Fibroblast of the aortic adventitia (primary cell): ENCODE data around the gene PARVB. TPM values are rescaled to one million over a fixed set of nuclear protein-coding genes. Genes with fewer than 3 reads are reported as not detected.

Experiments used
- DNase-seq: peaks from one replicate; pipeline ENCODE4 v3.0.0-alpha.2; 2010; ENCODE audit warnings: low read depth
- H3K4me3 ChIP-seq: 2 replicates; pipeline ENCODE4 v1.5.1; 2011; ENCODE audit warnings: low read depth, mild to moderate bottlenecking, control low read depth, low read length, moderate library complexity
- CTCF ChIP-seq: IDR thresholded peaks from 2 replicates; pipeline ENCODE4 v1.5.1; 2011; ENCODE audit warnings: mild to moderate bottlenecking, low read length, control low read depth, inconsistent platforms; ENCODE audit not compliant: insufficient read depth
- total RNA-seq: library from RNA; depleted of rRNA; stranded (reverse); fragments of >200 nt; gene quantifications from 2 replicates; pipeline ENCODE4 v1.2.3, GENCODE V29; 2012; ENCODE audit warnings: low replicate concordance

Gene PARVB
- total RNA-seq, 1 donor, result 30.6 TPM

DNA sequence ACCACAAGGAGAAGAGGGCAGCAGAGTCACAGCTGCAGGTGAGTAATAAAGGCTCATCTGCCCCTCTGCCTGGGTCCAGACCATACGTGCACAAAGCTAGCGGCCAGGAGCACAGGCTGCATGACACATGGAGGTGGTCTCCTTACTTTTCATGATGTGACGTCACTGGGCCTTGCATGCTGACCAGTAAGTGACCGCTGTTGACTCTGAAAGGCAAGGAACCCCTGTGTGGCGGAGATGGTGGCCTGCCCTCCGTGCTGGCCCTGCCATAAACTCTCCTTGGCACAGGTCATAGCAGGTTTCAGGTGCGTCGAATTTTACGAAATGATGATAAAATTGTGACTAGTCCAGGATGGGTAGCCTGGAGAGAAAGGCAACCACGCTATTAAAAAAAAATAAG is 149.1 kb downstream of the PARVB start:
- no peak overlapping the region for H3K4me3 ChIP-seq
- DNase-seq, result no peak
- no peak for TF ChIP-seq CTCF

GRCh38 chr22:44175676-44176075 is 151.6 kb downstream of the PARVB start:
- DNase-seq, result no peak
- no peak overlapping the region for H3K4me3 ChIP-seq
- no peak for TF ChIP-seq CTCF

DNA sequence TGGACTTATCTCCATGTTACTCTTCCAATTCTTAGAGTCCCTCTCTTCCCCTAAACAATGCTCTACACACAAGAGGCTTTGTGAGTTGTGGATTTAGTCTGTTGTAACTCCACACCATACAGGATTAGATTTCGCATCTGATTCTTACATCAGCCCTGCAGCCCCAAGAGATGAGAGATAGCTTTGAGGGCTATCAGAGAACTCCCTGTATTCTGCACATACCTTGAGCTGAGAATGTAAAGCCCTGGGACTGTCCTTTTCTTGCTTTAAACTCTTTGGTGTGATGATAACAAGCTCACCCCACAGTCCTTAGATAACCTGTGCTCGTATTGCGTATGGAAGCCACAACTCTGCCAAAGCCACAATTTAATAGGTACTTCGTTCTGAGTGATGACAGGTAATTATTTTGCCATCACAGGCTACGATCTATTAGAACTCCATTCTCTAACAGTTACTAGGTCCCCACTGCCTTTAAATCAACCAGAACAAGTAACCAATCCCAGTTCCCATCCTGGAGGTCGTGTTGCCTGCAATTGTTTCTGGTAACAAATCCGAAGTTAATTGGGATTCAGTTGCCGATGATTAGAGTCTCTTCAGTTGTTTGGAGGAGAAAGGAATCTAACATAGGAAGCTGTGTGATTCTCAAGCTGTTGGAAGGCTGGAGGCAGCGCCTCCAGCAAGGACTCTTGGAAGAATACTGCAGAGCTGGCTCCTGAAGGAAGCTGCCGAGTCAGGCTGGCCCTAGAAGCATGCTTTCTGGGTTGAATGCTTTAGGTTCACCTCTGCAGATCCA is 155.3 kb downstream of the PARVB start:
- DNase-seq, result no peak
- no peak overlapping the region for H3K4me3 ChIP-seq
- TF ChIP-seq CTCF, result no peak

DNA sequence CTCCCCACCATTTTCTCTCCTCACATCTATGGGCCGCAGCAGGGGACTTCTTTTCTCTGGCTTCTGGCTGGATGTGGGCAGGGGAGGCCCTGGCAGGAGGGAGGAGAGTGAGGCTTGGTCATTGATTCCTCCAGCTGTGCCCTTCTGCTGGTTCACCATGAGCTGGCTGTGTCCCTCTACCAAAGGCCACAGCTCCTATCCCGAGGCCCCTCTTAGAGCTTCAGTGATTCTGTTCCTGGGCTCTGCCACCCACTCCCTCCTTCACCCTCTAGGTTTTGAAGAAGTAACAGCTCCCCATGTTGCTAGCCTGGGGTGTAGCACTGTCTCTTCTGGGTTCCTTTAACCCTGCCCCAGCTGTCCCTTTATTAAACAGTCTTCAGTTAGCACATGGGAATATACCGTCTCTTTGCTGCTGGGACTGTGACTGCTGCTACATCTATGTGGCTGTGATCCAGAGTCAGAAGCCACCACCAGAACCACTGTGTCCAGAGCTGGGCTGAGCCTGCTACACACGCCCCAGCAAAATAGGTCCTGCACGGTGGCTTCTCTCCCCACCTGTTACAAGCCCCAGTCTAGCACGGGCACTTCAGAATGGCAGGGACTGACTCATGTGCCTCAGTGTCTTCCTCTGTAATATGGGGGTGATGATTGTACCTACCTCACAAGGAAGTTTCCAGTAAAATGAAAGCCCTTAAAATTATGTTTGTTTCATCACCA is 156.0 kb downstream of the PARVB start:
- no peak for TF ChIP-seq CTCF
- H3K4me3 ChIP-seq, result no peak overlapping the region
- DNase-seq, result no peak

DNA sequence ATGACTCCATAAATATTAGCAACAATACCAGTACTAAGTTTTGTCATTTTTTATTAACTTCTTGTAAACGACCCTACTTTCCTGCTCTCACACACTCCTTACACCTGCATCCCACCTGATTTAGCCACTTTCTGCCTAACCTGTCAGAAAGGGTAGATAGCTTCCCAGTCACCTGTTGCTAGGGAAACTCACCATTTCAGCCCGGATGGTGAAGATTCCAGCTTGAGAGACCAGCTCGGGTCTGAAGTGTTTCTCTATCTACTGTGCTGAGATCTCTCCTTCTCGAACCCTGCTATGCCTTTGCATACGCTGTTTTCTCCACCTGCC is 156.6 kb downstream of the PARVB start, which contains the start of gene PARVG:
Gene PARVG (plus strand): TSS at position 220 of the 327 bp plus-strand sequence. CDS start 2,405 bp downstream, outside the sequence.
- H3K4me3 ChIP-seq, result no peak within 1 kb of the TSS

More for the DNA sequence above, 156.6 kb downstream of the PARVB start, which contains the start of gene PARVG:
- TF ChIP-seq CTCF, result no peak
- DNase-seq, result no peak
